H9 (cell line): ENCODE measurements around the gene SLC25A40. TPM values are rescaled to one million over a fixed set of nuclear protein-coding genes. Genes with fewer than 3 reads are reported as not detected.
"Not testable (repeated sequence)": the region's sequence is repeated elsewhere in the genome, so short reads cannot be mapped to it uniquely, and the experiment has no call there.

Experiments
- DNase-seq: peaks from one replicate; pipeline ENCODE4 v3.0.0-alpha.2; 2017
- H2AFZ ChIP-seq: one replicate; pipeline ENCODE4 v1.6.1; 2013; ENCODE audit warnings: mild to moderate bottlenecking, low read length, control low read depth, moderate library complexity
- H2AK5ac ChIP-seq: 2 replicates; pipeline ENCODE4 v1.6.1; 2013; ENCODE audit warnings: low read length, control low read depth, mixed read lengths; ENCODE audit not compliant: insufficient read length
- H2BK120ac ChIP-seq: one replicate; pipeline ENCODE4 v1.6.1; 2013; ENCODE audit warnings: low read depth, mild to moderate bottlenecking, low read length, control low read depth, inconsistent platforms; ENCODE audit not compliant: poor library complexity, severe bottlenecking
- H2BK12ac ChIP-seq: 2 replicates; pipeline ENCODE4 v1.6.1; 2013; ENCODE audit warnings: low read length, control low read depth, mixed read lengths, low read depth; ENCODE audit not compliant: insufficient read length
- H2BK15ac ChIP-seq: 2 replicates; pipeline ENCODE4 v1.6.1; 2013; ENCODE audit warnings: low read depth, low read length, control low read depth
- H2BK20ac ChIP-seq: one replicate; pipeline ENCODE4 v1.6.1; 2013; ENCODE audit warnings: low read depth, mild to moderate bottlenecking, low read length, control low read depth, inconsistent platforms; ENCODE audit not compliant: poor library complexity, severe bottlenecking
- H2BK5ac ChIP-seq: 2 replicates; pipeline ENCODE4 v1.6.1; 2013; ENCODE audit warnings: low read length, control low read depth, mixed read lengths; ENCODE audit not compliant: insufficient read length
- H3K14ac ChIP-seq: 2 replicates; pipeline ENCODE4 v1.6.1; 2013; ENCODE audit warnings: low read length, control low read depth; ENCODE audit not compliant: insufficient read depth
- H3K18ac ChIP-seq: 2 replicates; pipeline ENCODE4 v1.6.1; 2013; ENCODE audit warnings: low read depth, mild to moderate bottlenecking, mixed read lengths, low read length, control low read depth; ENCODE audit not compliant: insufficient read length
- H3K23ac ChIP-seq: 2 replicates; pipeline ENCODE4 v1.6.1; 2013; ENCODE audit warnings: low read length, control low read depth, mixed read lengths, low read depth; ENCODE audit not compliant: insufficient read length
- H3K23me2 ChIP-seq: 2 replicates; pipeline ENCODE4 v1.6.1; 2013; ENCODE audit warnings: low read depth, mild to moderate bottlenecking, mixed read lengths, low read length, control low read depth; ENCODE audit not compliant: insufficient read length, poor library complexity, severe bottlenecking
- H3K27ac ChIP-seq: 2 replicates; pipeline ENCODE4 v1.5.1; 2013; ENCODE audit warnings: low read length, control low read depth, mixed read lengths, low read depth; ENCODE audit not compliant: insufficient read length
- H3K27me3 ChIP-seq: 2 replicates; pipeline ENCODE4 v1.6.1; 2013; ENCODE audit warnings: low read length, control low read depth, inconsistent platforms; ENCODE audit not compliant: insufficient read depth
- H3K4ac ChIP-seq: 2 replicates; pipeline ENCODE4 v1.6.1; 2013; ENCODE audit warnings: low read depth, mild to moderate bottlenecking, control low read depth, inconsistent platforms, low read length, moderate library complexity
- H3K4me1 ChIP-seq: 2 replicates; pipeline ENCODE4 v1.6.1; 2013; ENCODE audit warnings: low read length, control low read depth, inconsistent platforms; ENCODE audit not compliant: insufficient read depth
- H3K4me2 ChIP-seq: 2 replicates; pipeline ENCODE4 v1.6.1; 2013; ENCODE audit warnings: low read length, control low read depth, mixed read lengths; ENCODE audit not compliant: insufficient read length, insufficient read depth
- H3K56ac ChIP-seq: 2 replicates; pipeline ENCODE4 v1.6.1; 2013; ENCODE audit warnings: low read depth, mild to moderate bottlenecking, mixed read lengths, low read length, control low read depth; ENCODE audit not compliant: insufficient read length
- H3K79me1 ChIP-seq: 2 replicates; pipeline ENCODE4 v1.6.1; 2013; ENCODE audit warnings: low read depth, mild to moderate bottlenecking, moderate library complexity, low read length, control low read depth, inconsistent platforms; ENCODE audit not compliant: insufficient read depth, poor library complexity, severe bottlenecking
- H3K79me2 ChIP-seq: 2 replicates; pipeline ENCODE4 v1.6.1; 2013; ENCODE audit warnings: low read length, control low read depth, inconsistent platforms; ENCODE audit not compliant: insufficient read depth
- H3K9ac ChIP-seq: 2 replicates; pipeline ENCODE4 v1.6.1; 2013; ENCODE audit warnings: low read length, control low read depth, mixed read lengths; ENCODE audit not compliant: insufficient read length; ENCODE audit errors: extremely low read depth
- H3K9me3 ChIP-seq: one replicate; pipeline ENCODE4 v1.6.1; 2013; ENCODE audit warnings: low read depth, low read length, inconsistent platforms; ENCODE audit not compliant: control insufficient read depth
- H3T11ph ChIP-seq: one replicate; pipeline ENCODE4 v1.6.1; 2013; ENCODE audit warnings: mild to moderate bottlenecking, low read length, control low read depth, inconsistent platforms
- H4K20me1 ChIP-seq: one replicate; pipeline ENCODE4 v1.6.1; 2013; ENCODE audit not compliant: control insufficient read depth, insufficient read length, insufficient read depth
- H4K5ac ChIP-seq: 2 replicates; pipeline ENCODE4 v1.6.1; 2013; ENCODE audit warnings: low read depth, mild to moderate bottlenecking, mixed read lengths, low read length, control low read depth; ENCODE audit not compliant: insufficient read length
- H4K8ac ChIP-seq: replicated peaks from 2 replicates; pipeline ENCODE4 v1.6.1; 2013; ENCODE audit warnings: low read length, control low read depth, mixed read lengths, low read depth; ENCODE audit not compliant: insufficient read length
- H4K91ac ChIP-seq: 2 replicates; pipeline ENCODE4 v1.6.1; 2013; ENCODE audit warnings: low read depth, mild to moderate bottlenecking, moderate library complexity, mixed read lengths, low read length, control low read depth; ENCODE audit not compliant: insufficient read length
- H3K27ac Mint-ChIP-seq, 3 experiments: 2 replicates in 2 of 3; 3 replicates in 1 of 3; pipeline ENCODE4 v1.8.0; 2020 to 2021; ENCODE audit warnings: mixed read lengths in 3 of 3, mild to moderate bottlenecking in 1 of 3, moderate library complexity in 1 of 3
- H3K27me3 Mint-ChIP-seq: 2 replicates; pipeline ENCODE4 v1.8.0; 2021; ENCODE audit warnings: low read depth, mild to moderate bottlenecking, moderate library complexity, mixed read lengths
- H3K36me3 Mint-ChIP-seq, 3 experiments: 2 replicates in 2 of 3; 3 replicates in 1 of 3; pipeline ENCODE4 v1.8.0; 2020 to 2021; ENCODE audit warnings: low read depth in 3 of 3, mixed read lengths in 3 of 3; ENCODE audit not compliant: insufficient read depth in 1 of 3
- H3K4me1 Mint-ChIP-seq, 2 experiments: 2 replicates each; pipeline ENCODE4 v1.8.0; 2020; ENCODE audit warnings: mixed read lengths in 2 of 2
- H3K4me3 Mint-ChIP-seq, 2 experiments: 2 replicates in 1 of 2; 3 replicates in 1 of 2; pipeline ENCODE4 v1.8.0; 2020 to 2021; ENCODE audit warnings: mild to moderate bottlenecking in 2 of 2, mixed read lengths in 2 of 2, moderate library complexity in 1 of 2
- H3K9me3 Mint-ChIP-seq, 2 experiments: 2 replicates in 1 of 2; 3 replicates in 1 of 2; pipeline ENCODE4 v1.8.0; 2020; ENCODE audit warnings: mild to moderate bottlenecking in 2 of 2, mixed read lengths in 2 of 2, moderate library complexity in 1 of 2
- WGBS: extraction: QIAGEN DNeasy Blood & Tissue Kit; methylation state at CpG from one replicate; pipeline ENCODE4 v1.1.7; 2013; ENCODE audit warnings: missing lambda C conversion rate, low lambda C conversion rate, mixed read lengths; ENCODE audit not compliant: insufficient read length; ENCODE audit errors: extremely low coverage; 5-methylcytosine and 5-hydroxymethylcytosine counted together
- total RNA-seq: library from RNA; stranded (reverse); gene quantifications from 2 replicates; pipeline ENCODE4 v1.2.1, GENCODE V29; 2021
- TF ChIP-seq, protein P1 (sequence below): fragments of 200-600 bp; sonication (generic); conservative IDR thresholded peaks from 3 replicates; pipeline ENCODE4 v1.8.0; 2021; ENCODE audit warnings: antibody characterized with exemption, mild to moderate bottlenecking

Gene SLC25A40
- total RNA-seq, 1 experiment from 2014 or later, result 10.4 TPM

DNA sequence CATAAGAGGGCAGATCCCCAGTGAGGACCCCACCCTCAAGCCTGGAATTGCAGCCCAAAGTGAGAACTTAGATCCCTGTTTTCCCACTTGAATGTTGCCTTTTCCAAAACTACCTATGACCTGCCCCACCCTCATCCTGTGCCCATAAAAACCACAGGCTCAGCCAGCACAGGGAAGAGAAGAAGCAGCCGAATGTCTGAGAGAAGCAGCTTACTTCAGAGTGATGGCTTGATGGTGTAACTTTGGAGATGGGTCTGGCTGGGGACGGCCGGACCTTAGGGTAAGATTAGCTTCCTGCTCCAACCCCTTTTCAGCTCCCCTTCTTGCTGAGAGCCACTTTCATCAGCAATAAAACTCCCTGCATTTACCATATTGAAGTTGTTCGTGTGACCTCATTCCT, 5.7 kb downstream of the SLC25A40 start:
- H3K56ac ChIP-seq, result no peak overlapping the region
- no peak for DNase-seq
- WGBS, result no CpG with 5 or more reads among the region's 4 CpGs
- TF ChIP-seq, protein P1, sequence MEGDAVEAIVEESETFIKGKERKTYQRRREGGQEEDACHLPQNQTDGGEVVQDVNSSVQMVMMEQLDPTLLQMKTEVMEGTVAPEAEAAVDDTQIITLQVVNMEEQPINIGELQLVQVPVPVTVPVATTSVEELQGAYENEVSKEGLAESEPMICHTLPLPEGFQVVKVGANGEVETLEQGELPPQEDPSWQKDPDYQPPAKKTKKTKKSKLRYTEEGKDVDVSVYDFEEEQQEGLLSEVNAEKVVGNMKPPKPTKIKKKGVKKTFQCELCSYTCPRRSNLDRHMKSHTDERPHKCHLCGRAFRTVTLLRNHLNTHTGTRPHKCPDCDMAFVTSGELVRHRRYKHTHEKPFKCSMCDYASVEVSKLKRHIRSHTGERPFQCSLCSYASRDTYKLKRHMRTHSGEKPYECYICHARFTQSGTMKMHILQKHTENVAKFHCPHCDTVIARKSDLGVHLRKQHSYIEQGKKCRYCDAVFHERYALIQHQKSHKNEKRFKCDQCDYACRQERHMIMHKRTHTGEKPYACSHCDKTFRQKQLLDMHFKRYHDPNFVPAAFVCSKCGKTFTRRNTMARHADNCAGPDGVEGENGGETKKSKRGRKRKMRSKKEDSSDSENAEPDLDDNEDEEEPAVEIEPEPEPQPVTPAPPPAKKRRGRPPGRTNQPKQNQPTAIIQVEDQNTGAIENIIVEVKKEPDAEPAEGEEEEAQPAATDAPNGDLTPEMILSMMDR, result no peak
- no peak overlapping the region for H4K8ac ChIP-seq
- no peak overlapping the region for H2AK5ac ChIP-seq
- H3K9me3 ChIP-seq, result no peaks in the 10 kb centered on the region
- H3K27me3 ChIP-seq, result no peaks in the 10 kb centered on the region
- no peak overlapping the region for H2AFZ ChIP-seq
- H2BK15ac ChIP-seq, result no peak overlapping the region
- no peak overlapping the region for H3K4me2 ChIP-seq
- H3K23me2 ChIP-seq, result peaks cover 4% of the 10 kb centered on the region
- H3K79me2 ChIP-seq, result peaks cover 8% of the 10 kb centered on the region; the same call in 1 of the 2 replicates
- H3K18ac ChIP-seq, result no peak overlapping the region
- Mint-ChIP-seq H3K4me1 (peaks cover 15 to 18% of the 10 kb centered on the region in 2 experiments), H3K9me3 (peaks cover 35 to 47% of the 10 kb centered on the region in 2 experiments), H3K36me3 (peaks cover 36 to 75% (median 59%) of the 10 kb centered on the region in 3 experiments), H3K4me3 (no peak overlapping the region), H3K27me3 (no peaks in the 10 kb centered on the region), H3K27ac (no peak overlapping the region)
- no peak overlapping the region for H2BK12ac ChIP-seq
- H2BK120ac ChIP-seq, result no peak overlapping the region
- H2BK5ac ChIP-seq, result no peak overlapping the region
- H4K5ac ChIP-seq, result no peak overlapping the region
- H2BK20ac ChIP-seq, result no peak overlapping the region
- no peak overlapping the region for H3K27ac ChIP-seq
- H3K14ac ChIP-seq, result no peak overlapping the region
- no peak overlapping the region for H3K23ac ChIP-seq
- H3T11ph ChIP-seq, result no peak overlapping the region
- no peaks in the 10 kb centered on the region for H3K4me1 ChIP-seq
- no peak overlapping the region for H4K91ac ChIP-seq
- peaks cover 7% of the 10 kb centered on the region for H3K79me1 ChIP-seq
- no peaks in the 10 kb centered on the region for H4K20me1 ChIP-seq
- no peak overlapping the region for H3K4ac ChIP-seq
- no peak overlapping the region for H3K9ac ChIP-seq

DNA sequence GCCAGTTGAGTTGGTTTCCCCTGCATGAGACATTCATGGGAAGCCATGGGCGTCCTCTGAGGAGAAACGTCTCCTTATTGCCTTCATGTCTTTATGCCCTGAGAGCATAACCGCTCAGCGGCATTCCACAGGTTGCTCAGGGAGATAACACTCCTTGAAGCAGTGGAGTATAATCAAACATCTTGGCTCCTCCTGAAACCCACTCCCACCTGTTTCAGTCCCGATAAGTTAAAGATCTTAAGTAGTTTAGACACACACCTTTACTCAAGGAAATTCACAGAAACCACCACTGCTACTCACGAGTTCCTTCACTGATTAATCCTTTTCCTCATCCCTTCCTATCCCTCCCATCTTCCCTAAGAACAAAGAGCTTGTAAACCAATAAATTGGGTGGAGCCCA, 9.6 kb downstream of the SLC25A40 start:
- H3K4ac ChIP-seq, H4K5ac ChIP-seq, H3K27me3 ChIP-seq, H2AFZ ChIP-seq, DNase-seq, H4K8ac ChIP-seq, H4K91ac ChIP-seq, H2BK120ac ChIP-seq, H2AK5ac ChIP-seq, H3K79me2 ChIP-seq, H2BK5ac ChIP-seq, H2BK20ac ChIP-seq, H3K56ac ChIP-seq, H3K9ac ChIP-seq, H3K4me1 Mint-ChIP-seq, H3K27me3 Mint-ChIP-seq, H3K4me2 ChIP-seq, H3K4me1 ChIP-seq, H3K18ac ChIP-seq, H3T11ph ChIP-seq, H3K79me1 ChIP-seq, H2BK12ac ChIP-seq, H2BK15ac ChIP-seq, H3K23me2 ChIP-seq, H3K14ac ChIP-seq, H4K20me1 ChIP-seq, H3K9me3 ChIP-seq, H3K27ac ChIP-seq, H3K4me3 Mint-ChIP-seq, H3K23ac ChIP-seq: not testable (repeated sequence)
- no CpG with 5 or more reads among the region's 6 CpGs for WGBS
- Mint-ChIP-seq H3K27ac (peak overlapping the region in 1 of 3 experiments; percentile 22; a peak in 1 of 7 replicates), H3K9me3 (peaks cover 37% of the 10 kb centered on the region in 2 experiments), H3K36me3 (peaks cover 44 to 77% (median 69%) of the 10 kb centered on the region in 3 experiments)
